Smooth muscle cell of the umbilical artery (primary cell): ENCODE measurements around the gene PSMC3. TPM values are rescaled to one million over a fixed set of nuclear protein-coding genes. Genes with fewer than 3 reads are reported as not detected.

Source experiments
- total RNA-seq: library from RNA; depleted of rRNA; stranded (reverse); fragments of >200 nt; gene quantifications from 2 replicates; pipeline ENCODE4 v1.2.3, GENCODE V29; 2014

The PSMC3 gene
- total RNA-seq = 117 and 208 TPM in 2 replicates

DNA sequence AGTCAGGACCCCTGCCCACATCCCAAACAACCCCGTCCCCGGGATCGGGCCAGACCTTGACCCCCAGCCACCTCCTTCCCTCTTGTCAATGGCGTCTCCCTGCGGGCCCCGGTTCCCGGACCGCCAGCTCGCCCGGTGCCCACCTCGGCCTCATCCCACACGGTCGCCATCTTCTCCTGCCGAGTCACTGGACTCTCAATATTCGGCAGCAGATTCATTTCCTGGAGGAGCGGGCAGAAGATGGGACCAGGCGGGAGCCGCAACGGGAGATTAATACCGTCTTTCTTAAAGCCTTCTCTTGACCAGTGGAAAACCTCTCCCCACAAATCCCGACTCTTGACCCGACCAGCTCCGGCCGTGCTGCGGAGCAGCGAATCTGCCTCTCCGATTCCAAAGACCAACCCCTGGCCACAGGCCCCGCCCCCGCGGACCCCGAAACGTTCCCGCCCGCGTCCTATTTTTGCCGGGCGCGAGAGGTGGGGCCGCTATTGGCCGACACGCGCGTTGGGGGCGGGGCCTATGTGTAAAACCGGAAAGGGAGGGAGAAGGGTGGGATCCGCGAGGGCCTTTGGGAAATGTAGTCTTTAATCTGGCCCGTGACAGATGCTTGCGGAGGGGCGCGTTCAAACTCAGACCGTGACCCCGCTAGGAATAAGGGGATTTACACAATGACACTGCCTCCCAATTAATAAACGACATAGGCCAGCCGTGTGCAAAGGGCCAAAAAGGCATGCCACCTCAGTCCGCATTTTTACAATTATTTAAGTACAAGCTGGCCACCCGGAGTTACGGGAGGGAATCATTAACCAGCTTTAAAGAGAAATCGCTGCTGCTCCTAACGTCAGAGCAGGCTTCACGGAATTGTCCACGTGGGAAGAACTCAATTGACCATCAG lies at the start of gene PSMC3:
TSS of gene PSMC3 (minus strand) at position 378 of the 895 bp plus-strand sequence. CDS start at position 218, 160 bp downstream.

DNA sequence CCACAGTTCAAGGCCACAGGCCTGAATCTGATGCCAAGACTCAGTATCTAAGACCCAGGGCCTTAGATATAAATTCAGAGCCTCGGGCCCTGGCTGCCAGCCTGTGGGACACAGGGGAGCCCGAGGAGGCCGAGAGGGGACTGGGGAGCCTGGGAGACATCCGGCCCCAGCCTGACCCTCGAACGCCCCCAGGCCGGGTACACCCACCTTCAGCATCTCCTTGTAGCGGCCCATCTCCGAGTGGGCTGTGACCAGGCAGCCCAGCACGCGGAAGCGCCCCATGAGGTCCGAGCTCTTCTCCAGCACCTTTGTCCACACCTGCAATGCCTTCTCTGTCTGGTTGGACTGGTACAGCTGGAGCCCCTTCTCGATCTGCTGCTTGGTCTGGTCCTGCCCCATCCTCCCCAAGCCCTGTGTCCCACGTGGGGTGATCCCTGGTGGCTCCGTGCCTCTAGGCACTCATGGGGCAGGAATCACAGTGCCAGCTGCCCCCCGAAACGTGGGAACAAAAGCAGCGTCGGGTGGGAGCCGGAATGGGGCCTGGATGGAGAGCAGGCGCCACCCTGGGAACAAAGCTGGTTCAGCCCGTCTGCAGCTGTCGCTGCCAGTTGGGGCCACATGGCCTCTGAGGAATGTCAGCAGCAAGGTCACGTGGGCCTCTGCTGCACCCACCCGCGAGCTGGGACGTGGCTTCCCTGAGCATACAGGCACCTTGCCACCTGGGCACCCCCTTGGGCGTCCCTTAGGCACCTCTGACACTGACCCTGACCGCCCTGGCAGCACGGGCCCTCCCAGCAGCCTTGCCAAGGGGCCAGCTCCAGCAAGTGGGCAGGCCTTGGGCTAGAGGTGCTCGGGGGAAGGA lies 22.6 kb upstream of the PSMC3 start, which contains the start of gene RAPSN:
TSS of gene RAPSN (minus strand) at position 571 of the 862 bp plus-strand sequence. CDS start at position 399, 172 bp downstream.

GRCh38 chr11:47407746-47408590 lies 18.3 kb downstream of the PSMC3 start, which contains the start of gene SLC39A13:
Gene SLC39A13 (plus strand): TSS chr11:47408590. CDS start chr11:47410095, 1,505 bp downstream.

GRCh38 chr11:47378010-47378835 lies 48.0 kb downstream of the PSMC3 start, which contains the start of gene SPI1:
Gene SPI1 (minus strand): TSS chr11:47378547. CDS start chr11:47378353, 194 bp downstream.

Other genes starting within 250 kb of the PSMC3 start
- gene ARFGAP2, start 249.6 kb downstream of the PSMC3 start, total RNA-seq = 103 and 125 TPM in 2 replicates
- gene PACSIN3, start 240.0 kb downstream of the PSMC3 start, total RNA-seq = 13.4 and 15.7 TPM in 2 replicates
- gene DDB2, start 211.5 kb downstream of the PSMC3 start, total RNA-seq = 30.3 and 31.5 TPM in 2 replicates
- gene ACP2, start 177.6 kb downstream of the PSMC3 start, total RNA-seq = 19.1 and 24.6 TPM in 2 replicates
- 4.4 and 4.8 TPM in 2 replicates for gene NR1H3, start 168.4 kb downstream of the PSMC3 start, total RNA-seq
- gene MADD, start 156.3 kb downstream of the PSMC3 start, total RNA-seq = 14.3 and 21.3 TPM in 2 replicates
- gene MYBPC3, start 73.7 kb downstream of the PSMC3 start, total RNA-seq = not detected in 2 replicates
- not detected in 2 replicates for gene SPI1, start 47.9 kb downstream of the PSMC3 start, total RNA-seq
- gene SLC39A13, start 17.8 kb downstream of the PSMC3 start, total RNA-seq = 70.4 and 120 TPM in 2 replicates
- gene RAPSN, start 22.7 kb upstream of the PSMC3 start, total RNA-seq = under 0.01 and 0.05 TPM in 2 replicates
- 67.1 and 125 TPM in 2 replicates for gene CELF1, start 126.7 kb upstream of the PSMC3 start, total RNA-seq
- gene PTPMT1, start 139.2 kb upstream of the PSMC3 start, total RNA-seq = 59.8 and 60.6 TPM in 2 replicates
- 17.6 and 24.9 TPM in 2 replicates for gene KBTBD4, start 152.5 kb upstream of the PSMC3 start, total RNA-seq
- 43.2 and 66.2 TPM in 2 replicates for gene NDUFS3, start 152.6 kb upstream of the PSMC3 start, total RNA-seq
- not detected in 2 replicates for gene FAM180B, start 160.2 kb upstream of the PSMC3 start, total RNA-seq
- under 0.01 and 0.05 TPM in 2 replicates for gene C1QTNF4, start 168.0 kb upstream of the PSMC3 start, total RNA-seq
- 78.4 and 107 TPM in 2 replicates for gene MTCH2, start 216.1 kb upstream of the PSMC3 start, total RNA-seq